HEK293T (cell line): ENCODE data around the gene DNAJC5.

ENCODE experiments used
- ARNT ChIP-seq: fragments of 450-650 bp; IDR thresholded peaks from 2 replicates; pipeline ENCODE4 v1.6.1; 2017; ENCODE audit warnings: mild to moderate bottlenecking
- BHLHE40 ChIP-seq: fragments of 450-650 bp; IDR thresholded peaks from 2 replicates; pipeline ENCODE4 v1.6.1; 2016; ENCODE audit warnings: mild to moderate bottlenecking, moderate library complexity, borderline replicate concordance
- CTBP1 ChIP-seq: fragments of 450-650 bp; IDR thresholded peaks from 2 replicates; pipeline ENCODE4 v1.6.1; 2016; ENCODE audit warnings: borderline replicate concordance
- ELF4 ChIP-seq: fragments of 450-650 bp; IDR thresholded peaks from 2 replicates; pipeline ENCODE4 v1.6.1; 2017; ENCODE audit warnings: antibody characterized with exemption
- FOXA1 ChIP-seq: fragments of 450-650 bp; IDR thresholded peaks from 2 replicates; pipeline ENCODE4 v1.6.1; 2016; ENCODE audit warnings: mild to moderate bottlenecking
- FOXK2 ChIP-seq: fragments of 450-650 bp; IDR thresholded peaks from 2 replicates; pipeline ENCODE4 v1.6.1; 2016; ENCODE audit warnings: mild to moderate bottlenecking
- FOXM1 ChIP-seq: fragments of 450-650 bp; IDR thresholded peaks from 2 replicates; pipeline ENCODE4 v1.6.1; 2017; ENCODE audit warnings: mild to moderate bottlenecking, borderline replicate concordance
- HDGF ChIP-seq: fragments of 450-650 bp; IDR thresholded peaks from 2 replicates; pipeline ENCODE4 v1.6.1; 2017; ENCODE audit warnings: antibody characterized with exemption, borderline replicate concordance
- L3MBTL2 ChIP-seq: fragments of 450-650 bp; conservative IDR thresholded peaks from 2 replicates; pipeline ENCODE4 v1.6.1; 2016; ENCODE audit warnings: mild to moderate bottlenecking
- SP1 ChIP-seq: fragments of 450-650 bp; IDR thresholded peaks from 2 replicates; pipeline ENCODE4 v1.6.1; 2017
- SUZ12 ChIP-seq: fragments of 450-650 bp; IDR thresholded peaks from 2 replicates; pipeline ENCODE4 v1.6.1; 2016; ENCODE audit warnings: mild to moderate bottlenecking
- TARDBP ChIP-seq: fragments of 450-650 bp; IDR thresholded peaks from 2 replicates; pipeline ENCODE4 v1.6.1; 2016
- ZNF384 ChIP-seq: fragments of 450-650 bp; IDR thresholded peaks from 2 replicates; pipeline ENCODE4 v1.6.1; 2016

GRCh38 chr20:63854069-63854765 lies 40.7 kb upstream of the DNAJC5 start:
- TF ChIP-seq FOXM1 (no peak), CTBP1 (no peak), HDGF (no peak), FOXA1 (no peak), FOXK2 (no peak), SP1 (no peak), ARNT (no peak), ELF4 (no peak), L3MBTL2 (no peak), TARDBP (no peak), SUZ12 (no peak), BHLHE40 (no peak), ZNF384 (no peak)
